SHP77 (cell line): ENCODE data around the gene ACOT13.
A peak's percentile ranks its signal among the peaks of the same experiment; 100 is the strongest.
"Not testable (repeated sequence)": the region's sequence is repeated elsewhere in the genome, so short reads cannot be mapped to it uniquely, and the experiment has no call there.

Source experiments
- DNase-seq, 2 experiments: peaks; one replicate each; lab custom pipeline; 2025; lab: John Stamatoyannopoulos, UW

ACOT13 gene

GRCh38 chr6:24666641-24667377 lies at the start of gene ACOT13, which contains the start of gene TDP2:
TSS of gene ACOT13 (plus strand) at chr6:24667077. CDS start at chr6:24667264, 187 bp downstream.
TSS of gene TDP2 (minus strand) at chr6:24666899. CDS start at chr6:24666862, 37 bp downstream.
- DNase-seq, result peak; percentile 91 to 93

- DNase-seq, result no peak
Observed at GRCh38 chr6:24619661-24620060, 47.2 kb upstream of the ACOT13 start.

GRCh38 chr6:24620637-24621036 lies 46.2 kb upstream of the ACOT13 start:
- no peak for DNase-seq

- DNase-seq, result no peak
Observed at GRCh38 chr6:24621626-24622289, 45.1 kb upstream of the ACOT13 start.

- no peak for DNase-seq
Observed at GRCh38 chr6:24630856-24631505, 35.9 kb upstream of the ACOT13 start.

- no peak for DNase-seq
Observed at GRCh38 chr6:24631671-24632070, 35.2 kb upstream of the ACOT13 start.

GRCh38 chr6:24632573-24632972 lies 34.3 kb upstream of the ACOT13 start:
- no peak for DNase-seq

GRCh38 chr6:24636681-24637080 lies 30.2 kb upstream of the ACOT13 start:
- DNase-seq, result no peak

GRCh38 chr6:24640166-24640565 lies 26.7 kb upstream of the ACOT13 start:
- no peak for DNase-seq

GRCh38 chr6:24640631-24641030 lies 26.2 kb upstream of the ACOT13 start:
- DNase-seq, result not testable (repeated sequence)

GRCh38 chr6:24642061-24642460 lies 24.8 kb upstream of the ACOT13 start:
- no peak for DNase-seq

- DNase-seq, result no peak
Observed at GRCh38 chr6:24643920-24644319, 23.0 kb upstream of the ACOT13 start.

GRCh38 chr6:24644377-24644776 lies 22.5 kb upstream of the ACOT13 start:
- DNase-seq, result no peak

GRCh38 chr6:24646771-24647170 lies 20.1 kb upstream of the ACOT13 start:
- no peak for DNase-seq

- no peak for DNase-seq
Observed at GRCh38 chr6:24648276-24648675, 18.6 kb upstream of the ACOT13 start.

GRCh38 chr6:24649691-24650090 lies 17.2 kb upstream of the ACOT13 start:
- DNase-seq, result no peak

GRCh38 chr6:24650365-24650764 lies 16.5 kb upstream of the ACOT13 start:
- DNase-seq, result no peak

GRCh38 chr6:24655215-24655614 lies 11.7 kb upstream of the ACOT13 start:
- no peak for DNase-seq

- DNase-seq, result no peak
Observed at GRCh38 chr6:24658573-24659560, 8.0 kb upstream of the ACOT13 start.

- DNase-seq, result no peak
Observed at GRCh38 chr6:24659561-24659960, 7.3 kb upstream of the ACOT13 start.

- no peak for DNase-seq
Observed at GRCh38 chr6:24660105-24660504, 6.8 kb upstream of the ACOT13 start.

GRCh38 chr6:24661759-24662158 lies 5.1 kb upstream of the ACOT13 start:
- DNase-seq, result not testable (repeated sequence)
